Gastrocnemius medialis (tissue), 4 donors: ENCODE data around the gene MRPL43. TPM values are rescaled to one million over a fixed set of nuclear protein-coding genes. Genes with fewer than 3 reads are reported as not detected.

Experiments
- ATAC-seq, 2 donors: fragments of 150-250 bp; one replicate each; pipeline ENCODE4 v1.9.1; 2016
- DNase-seq, 2 donors: peaks; one replicate each; pipeline ENCODE4 v3.0.0-alpha.2; 2019
- H3K27ac ChIP-seq, 4 donors: fragments of 200-600 bp; sonication (generic); 1 replicate in 1 of 4; 2 replicates in 3 of 4; pipeline ENCODE4 v1.5.1; 2016 to 2018; ENCODE audit warnings: mild to moderate bottlenecking in 2 of 4, moderate library complexity in 1 of 4
- H3K27me3 ChIP-seq, 3 donors: fragments of 200-600 bp; sonication (generic) in 2 of 3; 1 replicate in 1 of 3; 2 replicates in 2 of 3; pipeline versions ENCODE4 v1.5.1 to v1.6.0; 2016 to 2019; ENCODE audit warnings: mild to moderate bottlenecking in 1 of 3, moderate library complexity in 1 of 3
- H3K36me3 ChIP-seq, 2 donors: fragments of 200-600 bp; sonication (generic) in 1 of 2; one replicate each; pipeline ENCODE4 v1.5.1; 2017 to 2018
- H3K4me1 ChIP-seq, 2 donors: fragments of 200-600 bp; sonication (generic) in 1 of 2; one replicate each; pipeline ENCODE4 v1.5.1; 2016 to 2017; ENCODE audit warnings: mild to moderate bottlenecking in 2 of 2
- H3K4me3 ChIP-seq, 4 donors: fragments of 200-600 bp; sonication (generic) in 3 of 4; 1 replicate in 1 of 4; 2 replicates in 3 of 4; pipeline ENCODE4 v1.5.1; 2016 to 2019; ENCODE audit warnings: mild to moderate bottlenecking in 2 of 4
- H3K9me3 ChIP-seq, 3 donors: fragments of 200-600 bp; sonication (generic) in 2 of 3; 1 replicate in 1 of 3; 2 replicates in 2 of 3; pipeline ENCODE4 v1.5.1; 2016 to 2019
- POLR2A ChIP-seq, 2 donors: fragments of 450-650 bp; IDR thresholded peaks; one replicate each; pipeline ENCODE4 v1.6.1; 2017; ENCODE audit warnings: antibody characterized with exemption in 2 of 2, mild to moderate bottlenecking in 2 of 2, moderate library complexity in 2 of 2
- in situ Hi-C, 4 donors: fragments of 200-750 bp; cut with MboI; loops; one replicate each; pipeline versions ENCODE4 v1.15.0 to v1.8.0; 2017; ENCODE audit warnings: low sequenced_read_pairs in 4 of 4
- intact Hi-C: fragments of 100-400 bp; cut with DNase I; formaldehyde crosslinking; loops from one replicate; pipeline ENCODE4 v1.15.1; 2023; ENCODE audit warnings: low total_unique reads
- total RNA-seq, 4 donors: library from RNA; depleted of rRNA; stranded (reverse); fragments of >200 nt; gene quantifications; one replicate each; pipeline versions ENCODE4 v1.1.0 to v1.2.3, GENCODE V29; 2016
- TF ChIP-seq, protein P1 (sequence below), 5 experiments: fragments of 450-650 bp in 3 of 5; fragments of 200-600 bp in 2 of 5; sonication (generic) in 2 of 5; IDR thresholded peaks in 4 of 5; conservative IDR thresholded peaks in 1 of 5; 1 replicate in 4 of 5; 2 replicates in 1 of 5; pipeline ENCODE4 v1.5.1; 2016 to 2019; ENCODE audit warnings: antibody characterized with exemption in 5 of 5, mild to moderate bottlenecking in 3 of 5, moderate library complexity in 3 of 5

MRPL43 gene
- total RNA-seq, 4 donors from 2014 or later: 83.3 to 129 (median 92.5) TPM

- Histone ChIP-seq H3K36me3 (peaks cover 0 to 15% of the 10 kb centered on the region in 2 donors), H3K9me3 (no peaks in the 10 kb centered on the region), H3K27ac (no peak overlapping the region), H3K4me1 (peaks cover 7 to 16% of the 10 kb centered on the region in 2 donors), H3K4me3 (no peak overlapping the region), H3K27me3 (no peaks in the 10 kb centered on the region)
- in situ Hi-C loops: no loop called here
- DNase-seq: no peak
- intact Hi-C loops: no loop called here
- TF ChIP-seq, protein P1, sequence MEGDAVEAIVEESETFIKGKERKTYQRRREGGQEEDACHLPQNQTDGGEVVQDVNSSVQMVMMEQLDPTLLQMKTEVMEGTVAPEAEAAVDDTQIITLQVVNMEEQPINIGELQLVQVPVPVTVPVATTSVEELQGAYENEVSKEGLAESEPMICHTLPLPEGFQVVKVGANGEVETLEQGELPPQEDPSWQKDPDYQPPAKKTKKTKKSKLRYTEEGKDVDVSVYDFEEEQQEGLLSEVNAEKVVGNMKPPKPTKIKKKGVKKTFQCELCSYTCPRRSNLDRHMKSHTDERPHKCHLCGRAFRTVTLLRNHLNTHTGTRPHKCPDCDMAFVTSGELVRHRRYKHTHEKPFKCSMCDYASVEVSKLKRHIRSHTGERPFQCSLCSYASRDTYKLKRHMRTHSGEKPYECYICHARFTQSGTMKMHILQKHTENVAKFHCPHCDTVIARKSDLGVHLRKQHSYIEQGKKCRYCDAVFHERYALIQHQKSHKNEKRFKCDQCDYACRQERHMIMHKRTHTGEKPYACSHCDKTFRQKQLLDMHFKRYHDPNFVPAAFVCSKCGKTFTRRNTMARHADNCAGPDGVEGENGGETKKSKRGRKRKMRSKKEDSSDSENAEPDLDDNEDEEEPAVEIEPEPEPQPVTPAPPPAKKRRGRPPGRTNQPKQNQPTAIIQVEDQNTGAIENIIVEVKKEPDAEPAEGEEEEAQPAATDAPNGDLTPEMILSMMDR (IDR thresholded peaks at IDR 0.05 in 4 of 5, conservative IDR thresholded peaks at IDR 0.05 in 1 of 5): no peak
- no peak for TF ChIP-seq POLR2A (IDR thresholded peaks at IDR 0.05)
- ATAC-seq: no peak
Observed at GRCh38 chr10:100968062-100968736, 19.1 kb downstream of the MRPL43 start.

- intact Hi-C loops (no loop called here), in situ Hi-C loops (no loop called here)
- Histone ChIP-seq H3K36me3 (peaks cover 0 to 19% of the 10 kb centered on the region in 2 donors), H3K4me1 (peaks cover 7 to 16% of the 10 kb centered on the region in 2 donors), H3K27ac (no peak overlapping the region), H3K27me3 (no peaks in the 10 kb centered on the region), H3K4me3 (no peak overlapping the region), H3K9me3 (no peaks in the 10 kb centered on the region)
- no peak for DNase-seq
- ATAC-seq: no peak
- TF ChIP-seq POLR2A (IDR thresholded peaks at IDR 0.05): no peak
- TF ChIP-seq, protein P1 (IDR thresholded peaks at IDR 0.05 in 4 of 5, conservative IDR thresholded peaks at IDR 0.05 in 1 of 5): no peak
Observed at GRCh38 chr10:100967332-100967731, 20.0 kb downstream of the MRPL43 start.

- in situ Hi-C loops: no loop called here
- Histone ChIP-seq H3K27me3 (no peaks in the 10 kb centered on the region), H3K4me1 (peaks cover 8 to 17% of the 10 kb centered on the region in 2 donors), H3K36me3 (peaks cover 0 to 23% of the 10 kb centered on the region in 2 donors), H3K9me3 (no peaks in the 10 kb centered on the region), H3K4me3 (no peak overlapping the region), H3K27ac (no peak overlapping the region)
- intact Hi-C loops: no loop called here
- ATAC-seq (no peak), DNase-seq (no peak)
- TF ChIP-seq, protein P1 (IDR thresholded peaks at IDR 0.05 in 4 of 5, conservative IDR thresholded peaks at IDR 0.05 in 1 of 5): no peak
- no peak for TF ChIP-seq POLR2A (IDR thresholded peaks at IDR 0.05)
Observed at GRCh38 chr10:100966887-100967286, 20.4 kb downstream of the MRPL43 start.

GRCh38 chr10:100965820-100966219, 21.5 kb downstream of the MRPL43 start:
- no peak for ATAC-seq
- peaks cover 14 to 19% of the 10 kb centered on the region in 2 donors for H3K4me1 ChIP-seq
- no peak overlapping the region for H3K4me3 ChIP-seq
- H3K27me3 ChIP-seq: no peaks in the 10 kb centered on the region
- no peak overlapping the region for H3K27ac ChIP-seq
- H3K9me3 ChIP-seq: no peaks in the 10 kb centered on the region
- no peak for DNase-seq
- H3K36me3 ChIP-seq: peaks cover 0 to 26% of the 10 kb centered on the region in 2 donors
- intact Hi-C loops: no loop called here
- in situ Hi-C loops: no loop called here
- TF ChIP-seq, protein P1 (IDR thresholded peaks at IDR 0.05 in 4 of 5, conservative IDR thresholded peaks at IDR 0.05 in 1 of 5): no peak
- no peak for TF ChIP-seq POLR2A (IDR thresholded peaks at IDR 0.05)
